ENCODE data around the gene CXCL16.
"Not testable (repeated sequence)": the region's sequence is repeated elsewhere in the genome, so short reads cannot be mapped to it uniquely, and the experiment has no call there.

The CXCL16 gene

GRCh38 chr17:4693416-4693815 lies 46.3 kb downstream of the CXCL16 start:
- no peak for DNase-seq (ENCODE audit: low spot score)

DNA sequence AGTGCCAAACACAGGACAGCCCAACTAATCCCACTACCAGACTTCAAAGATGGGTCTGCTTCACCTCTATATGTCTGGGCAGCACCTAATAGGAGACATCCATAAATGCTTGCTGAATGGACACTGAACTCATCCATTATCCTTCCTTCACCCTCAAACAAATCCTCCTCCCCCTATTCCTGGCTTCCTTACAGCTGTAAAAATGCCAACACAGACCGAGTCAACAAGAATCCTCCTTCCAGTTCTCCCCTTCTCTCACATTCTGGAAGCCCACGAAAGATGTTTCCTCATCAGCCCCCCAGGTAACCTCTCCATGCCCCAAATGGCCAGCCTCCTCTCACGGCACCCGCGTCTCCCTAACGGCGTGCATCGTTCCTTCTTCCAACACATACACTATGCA lies 48.0 kb downstream of the CXCL16 start:
- no peak for DNase-seq (ENCODE audit: low spot score)

GRCh38 chr17:4690745-4691144 lies 49.0 kb downstream of the CXCL16 start:
- no peak for DNase-seq (ENCODE audit: low spot score)

- DNase-seq (ENCODE audit: low spot score) = not testable (repeated sequence)
These were observed 49.9 kb downstream of the CXCL16 start for GRCh38 chr17:4689872-4690271.

- DNase-seq (ENCODE audit: low spot score) = not testable (repeated sequence)
These were observed 56.0 kb downstream of the CXCL16 start for GRCh38 chr17:4683739-4684138.

Measured in Ammon's horn (tissue), 1 donor.